GM21526 (cell line): ENCODE measurements around the gene ZNF285.
"Not testable (repeated sequence)": the region's sequence is repeated elsewhere in the genome, so short reads cannot be mapped to it uniquely, and the experiment has no call there.

Experiments used
- ATAC-seq: cut with Tn5 transposase; IDR thresholded peaks from one replicate; pipeline ENCODE4 v1.9.1; 2021; ENCODE audit warnings: moderate library complexity; ENCODE audit not compliant: unreplicated experiment, low FRiP score

The ZNF285 gene

GRCh38 chr19:44401139-44402115, at the start of gene ZNF285:
ZNF285 (minus strand) TSS chr19:44401608; CDS start chr19:44397213, 4,395 bp downstream.
- ATAC-seq, result no peak

GRCh38 chr19:44447916-44448674, 46.7 kb upstream of the ZNF285 start, which contains the start of gene ZNF229:
ZNF229 (minus strand) TSS chr19:44448472; CDS start chr19:44442847, 5,625 bp downstream.
- ATAC-seq, result no peak

- ATAC-seq, result no peak
Observed at GRCh38 chr19:44438441-44438840, 37.0 kb upstream of the ZNF285 start.

GRCh38 chr19:44435441-44435840, 34.0 kb upstream of the ZNF285 start:
- no peak for ATAC-seq

GRCh38 chr19:44430956-44431355, 29.5 kb upstream of the ZNF285 start:
- no peak for ATAC-seq

- not testable (repeated sequence) for ATAC-seq
Observed at GRCh38 chr19:44415553-44415952, 14.1 kb upstream of the ZNF285 start.

GRCh38 chr19:44389268-44389667, 12.1 kb downstream of the ZNF285 start:
- ATAC-seq, result not testable (repeated sequence)

GRCh38 chr19:44374789-44375188, 26.6 kb downstream of the ZNF285 start:
- ATAC-seq, result no peak

GRCh38 chr19:44371815-44372480, 29.5 kb downstream of the ZNF285 start:
- ATAC-seq, result no peak

- ATAC-seq, result no peak
Observed at GRCh38 chr19:44367024-44367423, 34.4 kb downstream of the ZNF285 start.

- no peak for ATAC-seq
Observed at GRCh38 chr19:44356383-44357111, 44.9 kb downstream of the ZNF285 start, which contains the start of gene ZNF112. ZNF112 (minus strand) TSS chr19:44356680; CDS start chr19:44340539, 16,141 bp downstream.

- ATAC-seq, result no peak
Observed at GRCh38 chr19:44346556-44346955, 54.9 kb downstream of the ZNF285 start.

- ATAC-seq, result no peak
Observed at GRCh38 chr19:44345959-44346358, 55.4 kb downstream of the ZNF285 start.

GRCh38 chr19:44344255-44344654, 57.2 kb downstream of the ZNF285 start:
- ATAC-seq, result no peak

- no peak for ATAC-seq
Observed at GRCh38 chr19:44341794-44342193, 59.6 kb downstream of the ZNF285 start.

- not testable (repeated sequence) for ATAC-seq
Observed at GRCh38 chr19:44334639-44335038, 66.8 kb downstream of the ZNF285 start.
